Glomerular visceral epithelial cell (primary cell): ENCODE data around the gene SVIP.

ENCODE experiments used
- DNase-seq: peaks from one replicate; pipeline ENCODE4 v3.0.0-alpha.2; 2016; ENCODE audit errors: extremely low spot score

The SVIP gene, protein sequence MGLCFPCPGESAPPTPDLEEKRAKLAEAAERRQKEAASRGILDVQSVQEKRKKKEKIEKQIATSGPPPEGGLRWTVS

DNA sequence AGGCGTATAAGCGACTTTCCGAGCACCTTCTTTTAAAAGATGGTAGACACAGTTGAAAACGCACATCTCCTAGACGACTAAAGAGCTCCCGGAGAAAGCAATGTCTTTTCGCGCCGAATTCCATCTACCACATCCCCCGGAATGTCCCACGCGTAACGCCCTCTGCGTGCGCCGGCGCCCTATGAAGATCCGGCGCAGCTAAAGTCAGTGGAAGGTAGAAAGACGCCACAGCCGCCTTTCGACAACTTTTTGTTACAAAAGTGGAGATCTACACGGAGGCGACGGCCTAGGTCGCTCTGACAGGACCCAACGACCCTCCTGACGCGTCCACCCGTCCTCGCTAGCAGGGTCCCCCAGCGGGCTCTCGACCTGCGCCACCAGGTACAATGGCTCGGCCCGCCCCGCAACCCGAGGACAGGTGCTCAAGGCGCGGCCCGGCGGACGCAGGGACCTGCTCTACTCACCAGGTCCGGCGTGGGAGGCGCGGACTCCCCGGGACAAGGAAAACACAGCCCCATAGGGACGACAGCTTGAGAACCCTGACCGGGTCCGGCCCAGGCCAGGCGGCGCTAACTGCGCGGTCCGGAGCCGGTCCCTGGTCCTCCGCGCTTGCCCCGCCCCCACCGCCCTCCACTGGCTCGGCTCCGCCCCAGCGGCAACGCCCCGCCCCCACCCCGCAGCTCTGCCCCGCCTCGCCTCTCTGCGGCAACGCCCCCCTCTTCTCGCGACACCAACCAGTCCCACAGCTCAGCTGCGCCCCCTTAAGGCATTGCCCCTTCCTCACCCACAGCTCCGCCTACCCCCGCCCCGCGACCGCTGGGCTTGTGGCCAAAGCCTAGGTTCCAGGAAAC, at the start of gene SVIP:
Gene SVIP (minus strand): TSS at position 571 of the 851 bp plus-strand sequence. CDS start 53 bp downstream, at position 518.
- DNase-seq = peak; percentile 95

DNA sequence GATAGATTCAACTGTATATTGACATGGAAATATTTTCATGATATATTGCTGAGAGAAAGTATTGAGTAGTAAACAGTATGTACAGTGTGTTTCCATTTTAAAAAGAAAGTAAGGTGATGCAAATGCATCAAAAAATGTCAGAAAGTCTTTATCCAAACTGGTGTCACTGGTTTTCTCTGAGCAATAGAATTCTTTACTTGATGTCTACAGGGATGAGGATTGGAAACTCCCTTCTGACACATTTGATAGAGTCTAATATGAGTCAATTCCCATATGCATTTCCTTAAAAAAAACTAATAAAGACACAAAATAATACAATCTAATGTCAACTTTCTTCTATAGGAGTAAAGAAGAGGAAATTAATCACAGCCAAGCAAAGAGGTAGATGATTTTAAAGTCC, 49.0 kb upstream of the SVIP start:
- DNase-seq = no peak

DNA sequence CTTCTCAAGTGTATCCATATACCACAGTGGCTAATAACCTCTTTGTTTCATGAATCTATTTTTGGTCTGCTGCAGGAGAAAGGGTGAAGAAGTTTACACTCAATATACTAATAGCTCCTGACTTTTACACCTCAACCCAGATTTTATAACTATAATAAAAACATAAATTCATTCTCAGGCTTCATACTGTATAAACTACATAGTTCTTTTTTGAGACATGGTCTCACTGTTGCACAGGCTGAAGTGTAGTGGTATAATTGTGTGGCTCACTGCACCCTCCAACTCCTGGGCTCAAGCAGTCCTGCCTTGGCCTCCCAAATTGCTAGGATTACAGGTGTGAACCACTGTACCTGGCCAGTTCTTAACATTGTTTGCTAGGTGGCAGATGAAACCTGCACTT, 48.4 kb upstream of the SVIP start:
- DNase-seq = no peak

DNA sequence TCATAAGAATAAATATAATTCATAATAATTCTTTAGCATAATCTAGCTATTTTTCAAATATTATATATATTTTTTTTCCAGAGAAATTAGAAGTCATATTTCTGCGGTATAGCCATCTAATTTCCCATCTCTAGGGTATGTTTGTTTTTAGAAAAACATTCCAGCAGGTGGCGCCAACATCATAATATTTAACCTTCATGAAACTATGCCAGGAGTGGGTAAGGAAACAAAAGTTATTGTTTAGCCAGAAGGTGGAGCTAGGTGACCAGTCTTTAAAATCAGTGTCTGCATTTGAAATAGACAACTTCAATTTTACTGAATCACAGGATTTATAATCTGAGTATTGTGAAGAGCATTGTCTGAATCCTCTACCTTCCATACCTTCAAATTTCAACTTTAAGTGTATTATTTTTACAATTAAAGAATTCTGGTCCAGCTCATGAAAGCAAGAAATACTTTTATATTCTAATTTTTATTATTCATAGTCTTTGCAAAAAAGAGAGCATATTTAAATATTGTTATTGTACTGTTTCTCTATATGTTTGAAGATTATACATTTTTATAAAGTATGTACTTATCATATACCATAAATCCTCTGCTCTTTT, 46.4 kb upstream of the SVIP start:
- DNase-seq = peak; percentile 78

DNA sequence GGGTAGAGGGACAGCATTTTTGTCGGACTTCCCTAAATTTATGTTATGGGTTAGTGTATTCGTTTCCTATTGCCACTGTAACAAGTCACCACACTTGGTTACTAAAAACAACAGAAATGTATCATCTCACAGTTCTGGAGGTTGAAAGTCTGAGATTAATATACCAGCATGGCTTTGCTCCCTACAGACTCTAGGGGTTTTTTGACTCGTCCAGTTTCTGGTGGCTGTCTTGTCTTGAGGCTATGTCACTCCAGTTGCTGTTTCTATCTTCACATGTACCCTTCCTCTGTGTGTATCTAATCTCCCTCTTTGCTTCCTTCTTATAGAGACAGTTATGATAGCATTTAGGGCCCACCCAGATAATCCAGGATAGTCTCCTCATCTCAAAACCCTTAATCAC, 39.7 kb upstream of the SVIP start:
- DNase-seq = no peak

DNA sequence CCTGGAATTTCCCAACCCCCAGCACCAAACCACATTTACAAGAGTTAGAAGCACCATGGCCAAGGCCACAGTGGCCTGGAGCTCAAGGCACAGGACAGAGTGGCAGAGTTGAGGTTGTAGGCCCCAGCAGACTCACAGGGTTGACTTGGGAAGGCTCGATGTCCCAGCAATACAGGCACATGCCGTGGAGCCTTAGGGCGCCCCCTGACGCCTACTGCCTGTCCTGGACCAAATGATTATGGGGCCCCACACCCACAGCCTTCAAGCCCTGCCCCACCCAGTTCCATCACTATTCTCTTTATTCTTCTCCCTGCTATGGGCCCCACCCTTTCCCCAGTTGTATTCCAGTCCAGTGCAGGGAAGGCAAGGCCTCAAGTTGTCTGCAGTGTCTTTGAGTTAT, 30.6 kb upstream of the SVIP start, which contains the start of gene CCDC179:
Gene CCDC179 (minus strand): TSS at position 234 of the 400 bp plus-strand sequence. CDS start 53 bp downstream, at position 181.
- no peak for DNase-seq

DNA sequence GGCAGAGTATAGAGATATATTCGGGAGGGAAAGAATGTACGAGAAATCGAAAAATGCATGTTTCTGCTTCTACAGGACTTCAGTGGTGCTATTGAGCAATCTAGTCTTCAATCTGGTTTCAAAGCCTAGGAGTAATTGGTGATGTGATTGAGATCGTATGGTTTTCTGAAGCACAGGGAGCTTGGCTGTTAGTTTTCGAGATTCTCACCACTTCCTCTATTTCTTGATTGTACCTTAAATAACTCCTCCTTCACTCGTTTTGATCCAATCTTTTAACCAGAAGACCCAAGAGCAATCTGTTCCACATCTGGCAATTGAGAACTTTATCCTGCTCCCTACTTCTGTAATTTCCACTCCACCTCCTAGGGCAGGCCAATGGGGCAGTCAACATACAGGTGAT, 30.2 kb upstream of the SVIP start:
- DNase-seq = no peak

DNA sequence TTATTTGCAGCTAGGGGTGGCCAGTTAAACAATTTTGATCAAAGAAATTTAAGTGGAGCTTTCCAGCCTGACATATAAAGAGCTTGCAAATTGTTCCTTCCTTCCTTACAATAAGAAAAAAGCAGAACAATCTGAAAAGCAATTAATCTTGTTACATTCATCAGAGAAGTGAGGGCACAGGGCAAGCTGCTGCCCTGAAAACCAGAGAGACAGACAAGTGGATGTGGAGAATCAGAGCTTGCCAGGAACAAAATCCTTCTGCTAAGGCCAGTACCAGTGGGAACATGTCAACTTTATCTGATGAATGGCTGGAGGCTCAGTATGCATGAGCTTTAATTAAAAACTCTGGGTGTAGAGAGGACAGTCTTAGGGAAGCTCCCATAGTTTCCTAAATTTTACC, 21.9 kb upstream of the SVIP start:
- DNase-seq = no peak

DNA sequence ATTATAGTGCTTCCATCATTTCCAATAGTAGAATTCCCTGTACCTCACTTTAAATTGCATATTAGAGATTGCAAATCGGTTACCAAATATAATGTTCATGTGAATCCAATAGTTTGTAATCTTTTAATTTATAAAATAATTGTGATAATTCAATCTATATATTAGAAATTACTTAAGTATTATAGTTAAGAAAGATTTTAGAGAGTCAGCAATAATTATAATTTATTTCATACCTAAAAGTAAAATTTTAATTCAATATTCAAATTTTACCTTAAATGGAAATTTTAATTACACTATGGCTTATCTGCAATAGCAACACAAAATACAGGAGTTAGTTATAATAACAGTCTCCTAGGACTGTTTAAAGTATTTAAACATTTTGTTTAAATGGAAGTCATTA, 17.1 kb upstream of the SVIP start:
- no peak for DNase-seq

DNA sequence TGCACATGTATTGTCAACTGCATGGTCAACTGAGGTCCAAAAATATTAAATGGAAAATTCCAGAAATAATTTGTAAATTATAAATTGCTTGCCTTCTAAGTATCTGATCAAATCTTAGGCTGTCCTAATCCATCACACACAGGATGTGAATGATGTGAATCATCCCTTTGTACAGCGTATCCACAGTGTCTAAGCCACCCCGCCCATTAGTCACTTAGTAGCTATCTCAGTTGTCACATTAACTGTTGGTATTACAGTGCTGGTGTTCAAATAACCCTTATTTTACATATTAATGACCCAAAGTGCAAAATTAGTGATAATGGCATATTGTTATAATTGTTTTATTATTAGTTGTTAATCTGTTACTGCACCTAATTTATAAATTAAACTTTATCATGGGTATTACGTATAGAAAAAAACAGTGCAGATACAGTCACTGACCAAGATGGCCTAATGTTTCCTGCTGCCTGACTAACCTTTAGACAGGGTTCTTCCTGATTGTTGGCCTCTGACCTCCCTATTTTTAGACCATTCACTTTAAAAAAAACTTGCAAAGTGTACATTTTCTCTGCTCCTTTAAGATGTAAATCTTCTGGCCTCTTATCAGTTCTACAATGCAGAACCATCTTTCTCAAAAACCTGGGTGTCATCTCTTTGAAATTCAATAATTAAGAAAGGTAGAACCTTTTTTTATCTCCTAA, 2.9 kb upstream of the SVIP start:
- peak; percentile 5 for DNase-seq

DNA sequence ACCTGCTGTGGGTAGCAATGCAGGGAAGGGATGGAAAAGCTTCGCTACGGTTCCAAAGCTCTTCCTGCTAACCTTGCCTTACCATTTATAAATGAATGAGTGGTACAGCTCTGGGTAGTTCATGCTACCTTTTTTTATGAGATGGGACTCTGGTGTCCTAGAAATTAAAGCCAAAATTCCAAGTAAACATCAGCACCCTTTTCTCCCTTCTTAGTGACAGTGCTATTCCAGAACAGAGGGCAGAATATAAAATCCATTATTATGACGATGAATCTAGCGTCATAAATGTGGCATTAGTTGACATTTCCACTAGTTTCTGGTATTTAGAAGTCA, 447 bp upstream of the SVIP start:
- no peak for DNase-seq

DNA sequence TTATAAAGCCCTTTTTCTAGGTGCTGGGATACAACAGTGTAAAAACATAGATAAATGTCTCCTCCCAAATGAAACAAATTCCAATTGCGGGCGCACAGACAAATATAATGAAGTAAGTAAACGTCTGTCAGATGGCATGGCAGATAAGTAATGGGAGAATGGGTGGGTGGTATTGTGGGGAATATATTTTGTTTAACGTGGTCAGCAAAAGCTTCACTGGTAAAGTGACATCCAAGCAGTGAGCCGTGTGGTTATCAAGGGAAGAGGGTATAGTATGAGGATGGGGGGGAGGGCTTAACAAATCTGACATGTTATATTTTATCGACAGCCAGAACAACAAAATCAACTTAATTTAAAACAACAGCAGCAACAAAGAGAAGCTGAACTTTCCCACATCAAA, 1.2 kb downstream of the SVIP start:
- DNase-seq = peak; percentile 0

DNA sequence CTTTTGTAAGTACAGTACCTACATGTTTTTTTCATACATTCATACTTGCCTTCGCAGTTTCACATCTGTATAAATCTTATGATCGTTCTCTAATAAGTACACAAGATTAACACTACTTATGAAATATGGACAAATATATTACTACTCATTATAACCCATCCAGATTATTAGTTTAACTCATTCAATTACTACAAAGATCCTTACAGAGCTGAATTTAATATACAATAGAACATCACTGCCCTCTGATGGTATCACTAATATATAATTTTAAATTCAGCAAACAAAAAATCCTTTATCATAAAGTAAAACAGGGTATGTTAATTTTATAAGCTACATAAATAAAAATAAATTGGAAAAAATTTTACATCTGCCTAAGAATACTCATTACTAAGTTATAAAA, 7.4 kb downstream of the SVIP start:
- no peak for DNase-seq

DNA sequence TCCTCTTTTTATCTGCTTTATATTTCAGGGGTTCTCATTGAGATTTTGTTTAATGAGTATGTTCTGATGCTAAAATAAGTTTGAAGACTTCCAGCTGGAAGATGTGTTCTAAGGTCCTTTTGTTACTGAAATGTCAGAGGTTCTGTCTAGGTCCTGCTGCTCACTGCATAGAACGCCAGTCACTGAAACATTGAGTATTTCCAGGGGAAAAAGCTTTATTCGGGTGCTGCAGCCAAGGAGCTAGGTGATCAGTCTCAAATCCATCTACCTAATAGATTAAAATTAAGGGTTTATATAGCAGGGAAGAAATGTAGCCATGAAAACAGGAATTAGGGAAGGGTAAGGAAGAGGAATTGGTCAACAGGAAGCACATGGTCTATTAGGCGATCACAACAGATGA, 19.7 kb downstream of the SVIP start:
- no peak for DNase-seq

DNA sequence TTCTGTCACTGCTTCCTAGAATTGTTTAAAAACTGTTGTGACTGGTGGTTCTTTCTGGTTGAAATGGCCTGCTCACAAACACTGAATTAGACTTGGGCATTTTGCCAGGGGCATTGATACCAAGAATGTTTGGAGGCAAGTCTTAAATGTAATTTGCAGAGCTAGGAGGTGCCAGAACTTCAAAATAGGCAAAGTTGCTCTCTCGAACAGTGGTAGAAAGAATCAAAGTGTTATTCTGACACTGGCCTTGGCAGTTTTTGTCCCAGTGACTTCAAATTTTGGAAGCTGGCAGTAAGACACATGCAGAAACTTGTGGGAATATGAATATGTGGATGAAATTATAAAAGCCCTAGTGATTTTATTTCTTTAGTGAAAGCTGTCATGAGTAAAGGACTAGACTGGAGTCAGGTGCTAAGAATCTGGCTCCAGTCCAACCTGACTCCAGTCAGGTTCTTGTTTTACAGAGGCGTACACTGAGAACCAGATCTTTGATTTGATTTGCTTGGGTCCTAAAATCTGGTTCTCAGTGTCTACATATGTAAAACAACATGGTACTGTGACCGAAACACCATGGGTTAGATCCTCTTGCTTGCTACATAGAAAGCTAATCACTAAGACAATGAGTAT, 20.9 kb downstream of the SVIP start:
- no peak for DNase-seq

DNA sequence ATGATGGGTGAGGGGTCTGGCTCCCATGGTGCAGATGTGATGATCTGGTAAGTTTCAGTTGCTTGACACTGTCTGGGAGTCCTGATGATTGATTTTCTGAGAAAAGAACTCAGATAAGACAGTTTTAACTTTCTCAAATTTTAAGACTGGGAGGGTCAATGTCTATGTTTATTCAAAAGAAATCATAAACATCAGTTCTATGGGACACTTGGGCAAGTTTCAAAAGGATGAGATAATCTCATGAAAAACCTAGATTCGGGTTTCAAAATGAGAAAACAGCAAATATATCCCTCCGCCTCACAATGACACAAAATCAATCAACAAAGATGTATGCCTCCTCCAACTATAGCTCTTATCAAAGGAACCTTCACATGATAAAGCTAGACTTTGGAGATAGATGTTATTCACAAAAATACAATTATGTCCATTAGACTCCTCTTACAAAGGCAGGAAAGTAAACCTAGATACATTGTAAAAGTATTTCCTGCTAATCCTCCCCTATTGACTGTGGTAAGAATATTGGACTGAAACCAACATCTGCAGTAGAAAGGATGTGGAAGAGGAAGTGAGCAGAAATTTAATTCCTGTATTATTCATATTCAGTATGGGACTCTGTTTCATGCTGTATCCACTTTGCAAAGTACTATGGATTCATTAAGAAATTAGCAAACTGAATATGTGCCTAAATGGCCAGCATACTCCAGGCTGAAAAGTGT, 21.6 kb downstream of the SVIP start:
- DNase-seq = no peak

DNA sequence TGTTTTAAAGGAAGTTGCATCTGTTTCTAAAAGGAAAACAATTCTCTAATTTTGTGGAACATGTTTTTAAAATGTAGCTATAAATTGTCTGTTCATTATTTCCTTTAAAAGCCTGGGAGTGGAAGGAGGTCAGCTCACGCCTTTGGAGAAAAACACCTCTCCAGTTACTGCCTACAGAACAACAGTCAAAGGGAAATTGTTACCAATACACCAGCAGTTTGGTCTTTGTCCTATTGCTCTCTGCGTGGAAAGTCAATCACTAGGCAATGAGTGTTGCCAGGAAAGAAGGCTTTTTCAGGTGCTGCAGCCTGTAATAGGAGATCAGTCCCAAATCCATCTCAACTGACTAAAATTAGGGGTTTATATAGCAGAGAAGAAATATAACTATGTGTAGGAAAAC, 22.2 kb downstream of the SVIP start:
- DNase-seq = no peak

DNA sequence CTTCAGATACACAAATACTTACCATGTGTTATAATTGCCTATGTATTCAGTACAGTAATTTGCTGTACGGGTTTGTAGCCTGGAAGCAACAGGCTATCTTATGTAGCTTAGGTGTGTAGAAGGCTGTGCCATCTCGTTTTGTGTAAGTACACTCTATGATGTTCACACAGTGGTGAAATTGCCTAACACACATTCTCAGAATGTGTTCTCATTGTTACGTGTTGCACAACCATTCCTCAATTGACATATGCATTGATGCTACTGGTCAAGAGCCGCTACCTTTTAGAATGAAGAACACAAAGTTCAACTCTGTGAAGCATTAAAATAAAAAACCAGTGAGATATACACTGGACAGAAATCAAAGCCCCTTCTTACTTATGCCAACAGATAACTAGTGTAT, 26.7 kb downstream of the SVIP start:
- no peak for DNase-seq

DNA sequence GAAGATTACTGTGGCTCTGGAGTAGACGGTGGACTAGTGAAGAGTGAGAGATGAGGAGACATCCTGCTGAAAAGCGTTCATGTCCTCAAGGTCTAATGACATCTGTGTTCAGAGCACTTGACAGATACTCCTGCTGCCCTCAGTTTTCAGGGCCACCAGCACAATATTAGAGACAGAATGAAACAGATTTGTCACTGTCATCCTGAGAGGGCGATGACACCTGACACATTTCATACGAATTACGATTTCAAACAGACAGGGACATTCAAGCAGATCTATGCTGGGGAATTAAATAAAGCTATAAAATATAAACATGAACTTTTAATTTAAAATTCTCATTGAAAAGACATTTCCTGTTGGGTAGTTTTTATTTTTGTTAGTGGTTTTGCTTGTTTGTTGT, 29.1 kb downstream of the SVIP start:
- no peak for DNase-seq

DNA sequence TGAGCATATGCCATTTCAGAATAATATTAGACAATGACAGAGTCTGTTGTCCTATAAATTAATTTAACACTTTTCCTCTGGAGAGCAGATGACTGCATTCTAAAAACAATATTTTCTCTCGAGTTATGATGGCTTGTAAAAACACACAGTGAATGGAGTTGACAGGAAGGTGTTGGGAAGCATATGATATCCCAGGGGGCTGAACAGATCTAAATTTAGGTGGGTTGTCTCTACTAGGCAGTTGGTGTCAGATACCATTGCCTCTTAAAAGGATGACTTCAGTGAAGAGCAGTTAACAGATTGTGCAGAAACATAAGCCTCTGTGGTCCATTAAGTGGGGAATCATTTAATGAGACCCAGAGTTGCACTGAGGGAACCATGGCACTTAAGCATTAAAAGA, 30.7 kb downstream of the SVIP start:
- no peak for DNase-seq

DNA sequence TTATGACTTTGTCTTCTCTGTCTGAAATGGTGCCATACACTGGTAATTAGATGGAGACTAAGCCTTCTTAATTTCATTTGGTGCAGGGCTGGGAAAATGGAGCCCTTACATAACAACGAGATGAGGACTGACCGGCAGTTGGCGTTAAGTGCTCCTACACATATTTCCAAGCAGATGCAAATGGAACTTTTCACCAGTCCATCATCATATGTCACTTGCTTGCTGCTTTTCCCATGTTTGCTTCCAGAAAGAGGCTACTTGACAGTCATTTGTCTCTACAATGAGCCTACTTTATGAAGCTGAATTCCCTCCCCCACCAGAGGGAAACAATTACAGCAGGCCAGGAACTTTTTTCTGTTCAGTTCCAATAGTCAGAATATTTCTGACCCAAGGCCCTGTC, 32.6 kb downstream of the SVIP start:
- DNase-seq = no peak

DNA sequence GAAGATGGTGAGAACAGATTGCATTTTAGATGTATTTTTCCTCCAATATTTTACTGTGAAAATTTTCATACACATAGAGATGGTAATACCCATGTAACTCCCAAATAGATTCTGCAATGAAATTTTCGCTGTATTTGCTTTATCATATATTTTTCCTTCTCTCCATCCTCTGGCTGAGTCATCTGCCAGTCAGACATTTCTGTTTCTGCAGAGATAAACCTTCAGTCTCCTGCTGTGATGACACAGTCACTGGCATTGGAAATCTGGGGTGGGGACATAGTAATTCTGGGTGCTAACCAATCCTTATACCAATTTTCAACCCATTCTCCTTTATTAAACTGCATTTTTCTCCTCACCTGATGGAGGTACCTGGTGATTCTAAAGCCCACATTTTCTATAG, 33.7 kb downstream of the SVIP start:
- DNase-seq = no peak
